HG03108 (cell line): ENCODE results near the gene MAP3K14.
A peak's percentile ranks its signal among the peaks of the same experiment; 100 is the strongest.

Experiments used
- ATAC-seq: cut with Tn5 transposase; IDR thresholded peaks from one replicate; pipeline ENCODE4 v1.9.1; 2021; ENCODE audit warnings: moderate library complexity; ENCODE audit not compliant: unreplicated experiment

Gene MAP3K14

DNA sequence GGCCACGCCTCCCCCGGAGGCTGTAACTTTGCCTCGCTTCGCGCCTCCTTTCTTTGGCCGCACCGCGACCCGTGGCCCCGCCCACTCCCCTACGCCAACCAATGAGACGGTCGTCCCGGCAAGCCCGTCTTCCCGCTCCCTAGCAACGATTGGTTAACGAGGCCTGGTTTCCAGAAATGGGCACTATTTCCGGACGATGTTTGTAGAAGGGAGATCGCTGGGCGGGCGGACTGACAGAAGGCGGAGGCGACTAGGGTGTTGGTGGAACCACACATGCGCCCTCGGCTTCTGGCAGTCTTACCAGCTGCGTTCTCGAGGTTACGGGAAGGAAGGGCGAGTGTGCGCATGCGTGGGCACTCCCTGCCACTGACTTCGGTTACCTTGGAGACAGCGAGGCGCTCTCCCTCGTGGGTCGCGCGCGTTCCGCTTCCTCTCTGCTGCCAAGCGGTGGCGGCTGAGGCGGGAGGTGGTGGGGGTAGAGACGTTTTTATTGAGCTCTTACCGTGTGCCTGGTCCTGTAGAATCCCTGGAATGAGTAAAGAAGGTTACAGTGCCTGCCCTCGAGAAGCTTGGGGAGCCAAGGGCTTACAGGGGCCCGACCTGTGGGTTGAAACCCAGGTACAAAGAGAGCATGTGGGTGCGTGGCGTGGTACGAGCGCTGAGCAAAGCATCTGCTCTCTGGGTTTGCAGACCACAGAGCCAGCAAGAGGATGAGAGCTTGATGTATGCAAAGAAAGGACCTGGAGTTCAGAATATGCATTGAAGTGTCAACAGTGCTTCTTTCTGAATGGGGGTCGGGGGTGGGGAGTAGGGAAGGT, 500 bp upstream of the MAP3K14 start:
- ATAC-seq: peak; percentile 61

DNA sequence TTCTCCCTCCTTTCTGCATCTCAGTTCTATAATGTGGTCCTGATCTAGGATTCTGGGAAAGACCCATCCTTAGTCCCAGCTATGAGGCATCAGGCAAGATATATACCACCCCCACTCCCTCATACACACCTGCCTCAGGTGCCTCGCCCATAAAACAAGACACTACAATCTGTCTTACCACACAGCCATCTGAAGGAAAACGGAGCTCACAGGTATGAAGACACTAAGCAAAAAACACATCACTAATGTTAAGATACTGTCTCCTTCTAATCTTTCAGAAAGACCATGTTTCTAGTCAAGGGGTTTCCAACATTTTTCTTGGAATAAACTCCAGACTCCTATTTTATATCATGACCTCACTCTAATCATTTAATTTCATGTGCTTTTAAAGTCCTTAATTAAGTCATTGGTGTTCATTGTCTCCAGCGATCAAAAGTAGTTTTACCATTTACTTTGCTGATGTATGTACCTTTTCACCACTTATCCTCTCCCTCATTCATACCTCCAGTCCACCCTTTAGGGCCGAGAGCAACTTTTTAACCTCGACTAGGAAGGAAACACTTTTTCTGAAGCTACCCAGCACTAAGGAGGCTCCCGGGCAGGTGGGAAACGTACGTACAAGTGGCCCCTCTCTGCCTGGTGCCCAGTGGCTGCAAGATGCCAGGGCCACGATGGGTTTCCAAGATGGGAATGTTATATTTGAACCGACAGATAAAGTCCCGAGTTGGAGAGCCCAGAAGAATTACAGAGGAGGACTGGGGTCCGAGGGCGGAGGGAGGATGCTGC, 979 bp downstream of the MAP3K14 start:
- no peak for ATAC-seq

DNA sequence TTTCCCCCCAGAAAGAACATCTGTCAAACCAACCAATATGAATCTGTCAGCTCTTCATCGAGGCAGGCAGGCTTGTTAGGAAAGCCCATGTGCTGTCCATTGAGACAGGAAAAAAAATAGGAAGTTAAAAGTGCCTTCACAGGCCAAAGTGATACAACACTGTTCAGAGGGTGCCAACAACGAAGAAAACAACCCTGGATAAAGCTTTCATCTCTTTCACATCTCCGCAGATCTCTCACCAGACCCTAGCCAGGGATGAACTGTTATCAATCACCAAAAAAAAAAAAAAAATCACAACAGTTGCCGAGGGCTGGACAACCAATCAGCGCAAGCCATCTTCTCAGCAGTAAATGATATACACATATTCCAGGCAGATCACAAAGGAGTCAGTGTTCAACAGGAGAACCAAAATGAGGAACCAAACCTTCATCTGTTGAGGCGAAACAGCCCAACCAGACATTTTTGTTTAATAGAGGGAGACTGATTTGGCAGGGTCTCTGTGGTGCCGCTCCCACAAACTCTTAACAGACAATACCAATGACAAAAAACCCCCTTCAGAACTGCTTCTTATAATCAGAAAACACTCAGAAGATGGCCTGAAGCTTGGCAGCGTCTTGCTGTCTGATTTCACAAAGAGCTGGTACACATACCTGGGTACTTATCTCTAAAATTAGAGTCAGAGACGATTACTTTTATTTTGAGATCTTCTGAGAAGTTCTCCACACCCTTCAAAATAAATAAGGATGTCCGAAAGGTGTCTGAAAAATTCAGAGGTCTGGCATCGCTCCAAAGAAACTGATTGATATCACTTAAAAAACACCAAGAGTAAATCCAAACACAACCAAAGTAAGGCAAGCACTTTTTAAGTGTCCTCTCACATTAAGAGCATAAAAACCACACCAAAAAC, 1.8 kb downstream of the MAP3K14 start:
- no peak for ATAC-seq

DNA sequence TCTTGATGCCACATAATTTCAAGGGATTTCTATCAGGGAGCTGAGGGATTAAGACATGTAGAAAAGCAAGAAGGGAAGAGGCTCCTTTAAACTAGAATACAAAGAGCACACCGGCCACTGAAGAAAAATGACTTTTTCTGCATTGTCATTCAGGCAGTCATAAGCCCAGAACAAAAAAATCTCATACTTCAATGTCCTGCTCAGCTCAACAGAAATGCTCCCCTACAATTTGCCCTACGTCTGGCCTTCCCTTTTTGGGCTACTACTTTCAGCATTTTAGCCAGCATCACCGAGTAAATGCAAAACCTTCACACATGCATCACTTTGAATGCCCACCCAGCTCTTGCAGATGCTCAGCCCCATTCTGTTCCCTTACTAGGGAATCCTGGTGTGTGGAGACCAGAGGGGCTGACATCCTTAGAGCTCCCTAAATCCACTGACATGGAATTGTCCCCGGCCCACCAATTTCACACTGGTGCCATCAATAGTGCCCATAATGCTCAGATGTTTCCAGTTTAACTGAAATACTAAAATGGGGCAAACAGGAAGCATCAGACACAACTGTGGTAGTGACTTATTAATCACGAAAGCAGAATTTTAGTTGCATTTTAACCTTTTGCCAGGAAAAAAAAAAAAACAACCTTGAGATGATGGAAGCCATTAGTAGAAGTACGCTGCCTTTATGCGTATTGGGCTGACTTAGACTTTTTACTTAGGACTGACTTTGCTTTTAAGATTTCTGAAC, 2.7 kb downstream of the MAP3K14 start:
- no peak for ATAC-seq

DNA sequence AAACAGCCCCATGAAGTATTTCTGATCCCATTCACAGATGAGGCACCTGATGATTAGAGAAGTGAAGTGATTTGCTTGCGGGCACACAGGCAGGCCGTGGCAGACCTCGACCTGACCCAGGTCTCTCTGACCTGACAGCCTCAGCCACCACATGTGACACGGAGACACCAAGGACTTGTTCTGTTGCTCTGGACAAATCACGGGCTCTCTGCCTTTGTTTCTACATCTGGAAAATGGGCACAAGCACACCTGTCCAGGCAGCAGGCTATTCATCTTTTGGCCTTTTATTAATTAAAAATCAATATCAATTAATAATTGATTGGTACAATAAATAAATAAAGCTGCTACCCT, 3.4 kb downstream of the MAP3K14 start:
- no peak for ATAC-seq

DNA sequence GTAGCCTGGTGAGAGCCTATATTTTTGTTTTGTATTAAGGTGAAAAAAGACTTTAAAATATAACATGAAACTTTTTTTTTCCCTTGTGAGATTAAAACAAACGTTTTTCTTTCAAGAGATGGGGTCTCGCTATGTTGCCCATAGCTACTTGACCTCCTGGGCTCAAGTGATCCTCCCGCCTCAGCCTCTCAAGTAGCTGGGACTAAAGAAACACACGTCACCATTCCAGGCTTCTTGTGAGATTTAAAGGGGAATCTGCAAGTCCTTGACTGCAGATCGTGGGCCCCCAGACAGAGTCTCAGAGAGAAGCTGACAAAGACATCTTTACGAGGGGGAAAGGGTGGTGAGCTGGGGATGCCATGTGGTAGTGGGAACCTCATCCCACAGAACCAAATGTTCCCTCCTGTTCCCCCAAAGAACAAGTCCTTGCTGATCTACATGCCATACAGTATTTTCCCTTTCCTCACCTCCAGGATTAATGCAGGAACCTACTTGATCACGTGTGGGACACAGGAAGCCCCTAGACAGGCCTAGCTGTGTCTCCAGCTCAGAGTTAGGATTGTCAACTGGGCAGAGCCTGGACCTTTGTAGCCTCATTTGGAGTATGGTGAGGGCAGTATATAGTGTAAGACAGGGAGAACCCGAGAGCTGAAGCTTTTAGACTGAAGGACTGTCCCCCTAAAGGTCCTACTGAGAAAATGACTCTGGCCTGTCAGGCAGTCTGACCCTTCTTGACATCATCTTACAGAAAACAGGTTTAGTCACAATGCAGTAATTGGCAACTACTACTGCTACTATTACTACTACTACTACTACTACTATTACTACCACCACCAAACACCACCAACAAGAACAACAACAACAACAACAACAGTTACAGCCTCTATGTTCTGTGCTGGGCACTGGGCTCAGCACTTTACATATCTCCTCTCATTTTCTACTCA, 4.1 kb downstream of the MAP3K14 start:
- no peak for ATAC-seq

DNA sequence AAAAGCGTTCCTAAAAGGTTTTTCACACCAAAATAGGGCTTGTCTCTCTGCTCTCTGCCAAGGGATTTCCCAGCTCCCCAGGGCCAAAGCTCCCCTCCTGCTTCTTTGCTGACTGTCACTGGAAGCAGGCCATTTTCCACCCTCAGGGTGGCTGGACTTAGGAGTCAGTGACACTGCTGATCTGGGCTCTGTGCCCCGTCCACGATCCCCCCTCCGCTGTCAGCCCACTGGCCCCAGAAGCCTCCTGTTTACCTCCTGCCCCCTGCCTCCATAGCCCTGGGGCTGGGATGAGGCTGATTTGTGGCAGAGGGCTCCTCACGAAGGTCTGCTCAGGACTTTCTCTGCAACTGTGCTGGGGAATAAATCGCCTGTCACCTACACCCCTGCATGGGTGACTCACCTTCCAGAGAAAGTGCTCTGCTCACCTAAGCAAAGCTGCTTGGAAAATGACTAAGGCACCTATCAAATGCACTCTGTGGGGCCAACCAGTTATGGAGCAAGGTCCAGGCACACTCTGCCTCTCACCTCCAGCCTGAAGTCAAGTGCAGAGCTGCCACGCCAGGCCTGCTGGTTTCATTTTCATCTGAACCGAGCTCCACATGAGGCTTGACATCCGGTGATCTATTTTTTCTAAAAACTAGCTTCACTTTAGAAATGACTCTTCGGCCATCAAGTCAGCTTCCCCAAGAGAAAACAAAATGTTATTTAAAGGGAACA, 4.9 kb downstream of the MAP3K14 start:
- ATAC-seq: peak; percentile 27

DNA sequence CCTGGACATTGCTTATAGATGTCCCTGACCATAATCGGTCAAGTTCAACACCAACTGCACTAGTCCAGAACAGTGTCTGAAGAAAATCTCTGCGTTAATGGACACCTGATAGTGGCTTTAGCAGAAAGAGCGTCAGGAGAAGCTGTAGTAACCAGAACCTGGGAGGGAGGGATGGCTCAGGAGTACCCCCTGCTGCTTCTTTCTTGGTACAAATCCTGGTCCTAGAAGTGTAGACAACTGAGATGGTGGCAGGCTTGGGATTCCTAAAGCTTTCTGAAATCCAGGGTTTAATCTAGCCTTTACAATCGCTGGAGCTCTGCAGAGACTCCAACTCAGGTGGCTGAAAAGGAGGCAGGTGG, 5.4 kb downstream of the MAP3K14 start:
- no peak for ATAC-seq

DNA sequence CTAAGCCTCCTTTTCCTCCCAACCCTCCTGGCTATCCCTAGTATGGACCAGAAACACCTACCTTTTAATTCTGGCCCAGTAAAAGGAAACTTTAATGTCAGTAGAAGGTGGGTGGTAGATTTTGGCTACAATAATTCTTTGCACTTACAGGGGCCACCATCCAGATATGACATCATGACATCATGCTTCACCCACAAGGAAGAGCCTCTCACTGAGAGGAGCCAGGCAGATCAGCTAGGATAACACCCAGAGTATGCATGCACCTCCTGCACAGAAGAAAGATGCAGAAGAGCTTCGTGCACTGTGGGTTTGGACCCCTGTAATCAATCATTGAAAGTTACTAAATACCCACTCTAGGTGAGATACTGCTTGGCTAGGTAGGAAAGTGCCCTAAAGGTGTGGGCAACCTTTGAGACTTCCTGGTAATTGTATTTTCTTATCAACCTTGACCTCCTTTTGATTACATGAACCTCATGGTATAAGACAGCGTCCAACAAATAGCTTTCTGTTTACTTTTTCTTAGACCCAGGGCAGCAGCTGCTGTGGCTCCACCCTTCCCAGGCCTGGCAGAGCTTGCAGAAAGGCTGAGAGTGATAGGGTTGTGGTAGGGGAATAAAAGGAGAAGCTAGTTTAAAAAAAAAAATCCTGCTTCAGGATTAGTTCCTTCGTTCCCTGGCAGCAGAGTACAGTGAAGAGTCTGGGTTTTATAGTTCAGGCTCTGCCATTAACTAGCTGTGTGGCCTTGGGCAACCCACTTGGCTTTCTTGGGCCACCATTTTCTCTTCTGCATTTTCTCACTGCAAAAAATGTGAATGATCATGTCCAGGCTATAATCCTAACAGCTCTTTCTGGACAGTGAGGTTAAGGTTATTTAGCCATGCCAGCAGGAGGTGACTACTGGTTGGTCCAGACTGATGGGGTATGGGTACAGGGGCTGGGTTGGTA, 6.2 kb downstream of the MAP3K14 start:
- ATAC-seq: no peak

DNA sequence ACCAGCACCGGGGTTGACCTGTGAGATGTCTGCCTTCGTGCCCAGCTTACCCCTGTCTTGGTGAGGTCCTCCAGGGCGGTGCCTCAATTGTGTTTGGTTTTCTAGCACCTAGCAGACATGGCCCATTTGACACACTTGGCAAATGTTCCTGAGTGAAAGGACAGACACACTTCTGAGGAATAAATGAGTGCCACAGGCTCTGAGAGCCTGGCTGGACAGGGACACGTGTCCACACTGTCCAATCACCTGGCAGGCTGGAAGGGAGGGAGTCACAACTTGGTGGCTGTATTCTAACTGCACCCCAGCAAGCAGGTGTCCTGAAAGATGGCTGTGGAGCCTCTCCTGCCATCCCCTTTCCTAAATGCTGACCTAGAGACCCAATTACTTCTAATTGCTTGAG, 7.4 kb downstream of the MAP3K14 start:
- no peak for ATAC-seq

DNA sequence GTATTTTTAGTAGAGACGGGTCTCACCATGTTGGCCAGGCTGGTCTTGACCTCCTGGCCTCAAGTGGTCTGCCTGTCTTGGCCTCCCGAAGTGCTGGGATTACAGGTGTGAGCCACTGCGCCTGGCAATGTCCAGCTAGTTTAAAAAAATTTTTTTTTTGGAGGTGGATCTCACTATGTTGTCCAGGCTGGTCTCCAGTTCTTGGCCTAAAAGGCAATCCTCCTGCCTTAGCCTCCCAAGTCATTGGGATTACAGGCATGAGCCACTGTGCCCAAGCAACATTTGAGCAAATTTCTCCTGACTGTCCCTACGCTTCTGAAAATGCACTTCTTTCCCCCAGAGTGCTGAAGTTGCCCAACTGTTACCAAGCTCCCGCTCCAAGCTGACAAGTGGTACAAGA, 8.0 kb downstream of the MAP3K14 start:
- no peak for ATAC-seq

DNA sequence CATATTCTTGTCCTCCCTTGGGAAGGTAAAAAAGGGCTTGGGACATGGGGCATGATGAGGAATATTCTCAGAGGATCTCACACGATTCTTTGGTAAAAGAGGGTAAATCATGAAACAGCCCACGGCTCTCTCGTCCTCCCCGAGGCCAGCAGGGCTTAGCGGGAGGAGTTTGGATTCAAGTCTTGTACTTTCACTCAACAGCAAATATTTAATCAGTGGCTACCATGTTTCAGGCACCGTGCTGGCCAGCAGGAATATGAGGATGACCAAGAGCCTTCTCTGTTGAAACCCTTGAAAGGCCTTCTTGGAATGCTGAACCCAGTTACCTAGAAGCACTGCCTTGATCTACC, 8.8 kb downstream of the MAP3K14 start:
- no peak for ATAC-seq

DNA sequence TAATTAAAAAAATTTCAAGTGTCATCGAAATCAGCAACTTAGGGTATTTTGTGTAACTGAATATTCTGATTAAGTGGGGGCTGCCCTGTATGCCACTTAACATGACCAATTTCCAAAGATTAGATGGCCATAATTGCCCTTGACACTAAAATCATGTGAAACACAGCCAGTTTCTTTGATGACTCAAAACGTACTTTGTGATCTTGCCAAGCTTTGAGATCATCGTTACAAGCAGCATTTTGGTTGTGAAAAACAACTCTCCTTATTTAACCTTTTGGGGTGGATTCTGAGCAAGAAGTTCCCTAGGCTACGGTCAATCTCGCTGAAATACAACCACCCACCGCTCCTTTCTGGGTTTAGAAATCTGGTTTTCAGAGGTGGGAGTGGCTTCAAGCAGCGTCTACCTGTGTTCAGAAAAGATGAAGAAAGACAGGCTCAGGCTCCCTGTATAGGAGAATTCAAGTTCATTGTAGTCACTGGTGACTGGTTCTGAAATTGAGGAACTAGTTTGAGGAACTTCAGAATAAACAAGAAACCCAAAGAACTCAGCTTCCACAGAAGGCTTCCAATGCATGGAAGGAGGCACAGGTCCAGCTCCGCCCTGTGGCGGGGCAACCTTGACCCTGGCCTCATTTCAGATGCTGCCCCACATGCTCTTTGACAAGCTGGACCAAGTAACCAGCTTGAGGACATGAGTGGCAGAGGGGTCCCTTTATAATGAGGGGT, 9.4 kb downstream of the MAP3K14 start:
- ATAC-seq: peak; percentile 22

DNA sequence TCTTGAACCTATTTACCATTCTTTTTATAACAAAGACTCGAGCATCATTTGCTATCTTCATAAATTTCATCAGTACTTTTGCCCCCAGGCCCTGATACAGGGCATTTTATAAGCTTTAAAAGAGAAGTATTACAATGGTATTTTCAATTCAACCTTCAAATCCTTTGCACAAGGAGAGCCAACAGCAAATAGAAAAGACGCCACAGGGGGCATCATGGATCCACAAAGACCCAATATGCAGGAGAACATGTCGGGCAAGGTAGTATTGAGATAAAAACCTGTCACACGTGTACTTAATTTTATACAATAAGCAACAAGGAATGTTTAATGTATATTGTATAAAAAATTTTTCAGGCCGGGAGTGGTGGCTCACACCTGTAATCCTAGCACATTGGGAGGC, 10.2 kb downstream of the MAP3K14 start:
- ATAC-seq: no peak

DNA sequence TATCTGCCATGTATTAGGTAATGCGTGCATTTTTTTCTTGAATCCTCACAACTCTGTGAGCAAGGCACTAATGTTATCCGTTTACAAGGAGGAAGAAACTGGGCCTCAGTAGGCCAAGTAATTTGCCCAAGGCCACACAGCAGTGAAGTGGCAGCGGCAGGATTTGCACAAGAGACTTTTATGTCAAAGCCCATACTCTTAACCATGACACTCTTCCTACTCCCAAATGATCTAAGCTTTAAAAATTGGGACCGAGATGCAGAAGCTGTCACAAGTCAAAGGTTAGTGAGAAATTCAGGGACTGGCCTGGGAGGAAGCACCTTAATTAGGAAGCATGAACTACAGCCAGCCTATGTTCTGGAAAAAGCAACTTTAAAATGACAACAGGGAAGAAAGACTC, 10.7 kb downstream of the MAP3K14 start:
- ATAC-seq: no peak

DNA sequence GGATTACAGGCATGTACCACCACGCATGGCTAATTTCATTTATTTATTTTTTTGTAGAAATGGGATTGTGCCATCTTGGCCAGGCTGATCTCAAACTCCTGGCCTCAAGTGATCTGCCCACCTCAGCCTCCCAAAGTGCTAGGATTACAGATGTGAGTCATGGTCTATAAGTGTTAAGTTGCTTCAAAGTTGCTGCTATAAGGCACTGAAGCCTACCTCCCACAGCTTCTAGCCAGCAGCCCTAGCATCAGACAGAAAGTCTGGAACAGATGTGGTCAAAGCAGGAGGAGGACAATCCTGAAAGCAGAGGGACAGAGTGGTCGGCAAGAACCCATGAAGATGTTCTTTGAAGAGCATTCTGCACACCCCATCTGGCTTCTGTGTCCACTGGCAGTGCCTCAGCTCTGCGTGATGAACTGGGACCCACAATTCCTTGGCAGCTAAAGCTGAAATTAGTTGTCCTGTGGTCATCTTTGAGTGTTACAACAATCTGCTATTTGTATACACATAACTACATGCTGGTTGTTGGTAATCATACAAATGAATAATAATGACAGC, 11.2 kb downstream of the MAP3K14 start:
- ATAC-seq: no peak

DNA sequence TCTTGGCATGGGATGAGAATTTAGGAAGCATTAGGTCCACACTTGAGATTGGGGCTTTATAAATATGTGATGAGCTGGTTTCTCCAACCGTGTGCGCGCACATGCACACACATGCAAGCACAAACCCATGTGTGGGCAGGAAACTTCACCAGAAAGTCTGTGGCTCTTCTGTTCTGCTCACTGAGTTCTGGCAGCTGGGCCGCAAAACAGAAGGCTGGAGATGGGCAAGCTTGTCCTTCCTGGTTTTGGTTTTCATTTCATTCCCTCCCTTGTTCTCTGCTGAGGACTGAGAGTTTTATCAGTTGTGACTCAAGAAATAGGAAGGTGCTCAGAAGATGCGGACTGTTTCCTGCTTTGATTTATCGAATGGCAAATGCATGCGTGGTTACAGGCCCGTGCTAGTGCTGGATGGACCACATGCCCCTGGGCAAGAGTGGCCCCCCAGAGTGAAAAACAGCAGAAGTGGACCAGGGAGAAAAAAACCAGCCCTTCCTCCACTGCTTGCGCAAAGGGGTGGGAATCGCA, 14.1 kb downstream of the MAP3K14 start:
- ATAC-seq: peak; percentile 43
